K562 (cell line): ENCODE results near the gene ENO3. TPM values are rescaled to one million over a fixed set of nuclear protein-coding genes. Genes with fewer than 3 reads are reported as not detected.

ENCODE experiments used
- BRD4 ChIP-seq: fragments of 200-600 bp; sonication (generic); IDR thresholded peaks from 2 replicates; pipeline ENCODE4 v1.6.1; 2017; ENCODE audit warnings: inconsistent platforms
- C11orf30 ChIP-seq: fragments of 450-650 bp; IDR thresholded peaks from 2 replicates; pipeline ENCODE4 v1.6.1; 2016; ENCODE audit warnings: low read depth, mild to moderate bottlenecking
- EP400 ChIP-seq: fragments of 450-650 bp; IDR thresholded peaks from 2 replicates; pipeline ENCODE4 v1.6.1; 2017; ENCODE audit warnings: antibody characterized with exemption, mild to moderate bottlenecking, moderate library complexity
- FOXA1 ChIP-seq: fragments of 450-650 bp; IDR thresholded peaks from 2 replicates; pipeline ENCODE4 v1.6.1; 2016; ENCODE audit warnings: mild to moderate bottlenecking, borderline replicate concordance
- HDAC2 ChIP-seq: fragments of 450-650 bp; IDR thresholded peaks from 2 replicates; pipeline ENCODE4 v1.6.1; 2016; ENCODE audit warnings: mild to moderate bottlenecking
- HNRNPK ChIP-seq: fragments of 200-400 bp; formaldehyde crosslinking; IDR thresholded peaks from one replicate; pipeline ENCODE4 v1.6.1; 2018; ENCODE audit warnings: mild to moderate bottlenecking, low read depth, low read length; ENCODE audit not compliant: poor library complexity, severe bottlenecking
- HNRNPL ChIP-seq: fragments of 200-400 bp; formaldehyde crosslinking; IDR thresholded peaks from 2 replicates; pipeline ENCODE4 v1.6.1; 2017; ENCODE audit warnings: low read depth, mild to moderate bottlenecking, low read length
- PCBP1 ChIP-seq: fragments of 200-400 bp; formaldehyde crosslinking; IDR thresholded peaks from 2 replicates; pipeline ENCODE4 v1.6.1; 2018; ENCODE audit warnings: mild to moderate bottlenecking, low read depth, low read length; ENCODE audit not compliant: poor library complexity, severe bottlenecking
- PHF21A ChIP-seq: fragments of 450-650 bp; IDR thresholded peaks from 2 replicates; pipeline ENCODE4 v1.6.1; 2017; ENCODE audit warnings: low read depth, borderline replicate concordance
- POLR3A ChIP-seq: IDR thresholded peaks from 2 replicates; pipeline ENCODE4 v1.6.1; 2011; ENCODE audit warnings: borderline replicate concordance, mild to moderate bottlenecking, moderate library complexity; ENCODE audit not compliant: insufficient read length, insufficient read depth; ENCODE audit errors: extremely low read depth
- RAD21 ChIP-seq, 2 experiments: fragments of 250-450 bp in 1 of 2; fragments of 450-650 bp in 1 of 2; sonication (Bioruptor Pico) in 1 of 2; formaldehyde crosslinking in 1 of 2; IDR thresholded peaks in 1 of 2; conservative IDR thresholded peaks in 1 of 2; 2 replicates each; pipeline versions ENCODE4 v1.4.0 to v1.8.0; 2020 to 2022; ENCODE audit warnings: mild to moderate bottlenecking in 2 of 2, moderate library complexity in 1 of 2
- RBM25 ChIP-seq: fragments of 200-400 bp; formaldehyde crosslinking; IDR thresholded peaks from 2 replicates; pipeline ENCODE4 v1.6.1; 2018; ENCODE audit warnings: low read length, low read depth, moderate library complexity; ENCODE audit not compliant: severe bottlenecking
- SIRT6 ChIP-seq: IDR thresholded peaks from one replicate; pipeline ENCODE4 v1.6.1; 2012; ENCODE audit warnings: low read depth, mild to moderate bottlenecking, control low read depth, inconsistent platforms, low read length, moderate library complexity
- TAF1 ChIP-seq: IDR thresholded peaks from 2 replicates; pipeline ENCODE4 v1.6.1; 2011; ENCODE audit warnings: mild to moderate bottlenecking, low read length, moderate library complexity; ENCODE audit not compliant: insufficient read depth, control insufficient read depth, severe bottlenecking; ENCODE audit errors: extremely low read depth
- TEAD1 ChIP-seq, 2 experiments: fragments of 450-650 bp in 1 of 2; sonication (generic) in 1 of 2; formaldehyde crosslinking; IDR thresholded peaks; 2 replicates each; pipeline versions ENCODE4 v1.4.0 to v1.8.0; 2020 to 2022; ENCODE audit warnings: mild to moderate bottlenecking in 2 of 2, missing genetic modification reagents in 1 of 2
- TRIM28 ChIP-seq: fragments of 450-650 bp; IDR thresholded peaks from 2 replicates; pipeline ENCODE4 v1.6.1; 2017
- YY1 ChIP-seq, 3 experiments: IDR thresholded peaks; 2 replicates each; pipeline ENCODE4 v1.6.1; 2011; ENCODE audit warnings: low read length in 2 of 3, mild to moderate bottlenecking in 2 of 3, moderate library complexity in 2 of 3, borderline replicate concordance in 1 of 3, control low read depth in 1 of 3, low read depth in 1 of 3; ENCODE audit not compliant: insufficient read depth in 3 of 3, insufficient replicate concordance in 2 of 3, control insufficient read depth in 1 of 3, insufficient read length in 1 of 3; ENCODE audit errors: extremely low read depth in 1 of 3
- ZBTB17 ChIP-seq: fragments of 450-650 bp; formaldehyde crosslinking; IDR thresholded peaks from 2 replicates; pipeline ENCODE4 v1.4.0; 2020; ENCODE audit warnings: mild to moderate bottlenecking
- polyA plus RNA-seq, 8 experiments: library from polyadenylated mRNA; depleted of rRNA in 4 of 8; stranded (reverse) in 5 of 8; unstranded in 3 of 8; fragments of >200 nt; fragmentation: Nextera tagmentation in 2 of 8; fragmentation: Illumina TruSeq in 1 of 8; extraction: Ambion mirVana in 2 of 8; extraction: Trizol in 1 of 8; gene quantifications; 2 replicates each; pipeline versions ENCODE4 v1.2.1 to v1.2.3, GENCODE V29; 2011 to 2014; ENCODE audit warnings: inconsistent platforms in 1 of 8, missing spikeins in 1 of 8
- total RNA-seq, 7 experiments: library from RNA; depleted of rRNA in 6 of 7; stranded (reverse); fragments of >200 nt in 6 of 7; fragmentation: Illumina TruSeq in 2 of 7; extraction: Trizol in 2 of 7; gene quantifications; 2 replicates each; pipeline versions ENCODE4 v1.2.1 to v1.2.3, GENCODE V29; 2011 to 2021; ENCODE audit warnings: low replicate concordance in 1 of 7
- TF ChIP-seq, protein P1 (sequence below): fragments of 450-650 bp; formaldehyde crosslinking; IDR thresholded peaks from 2 replicates; pipeline ENCODE4 v1.4.0; 2022; ENCODE audit warnings: missing genetic modification characterization
- TF ChIP-seq, protein P2 (sequence below), 2 experiments: fragments of 200-800 bp in 1 of 2; sonication (Bioruptor generic) in 1 of 2; sonication (generic) in 1 of 2; formaldehyde crosslinking in 1 of 2; IDR thresholded peaks in 1 of 2; conservative IDR thresholded peaks in 1 of 2; 2 replicates each; pipeline versions ENCODE4 v1.5.0 to v1.6.1; 2016 to 2020; ENCODE audit warnings: missing compliant biosample characterization in 1 of 2, missing genetic modification characterization in 1 of 2, missing genetic modification reagents in 1 of 2
- TF ChIP-seq, protein P3 (sequence below): fragments of 450-650 bp; IDR thresholded peaks from 2 replicates; pipeline ENCODE4 v1.7.0; 2016; ENCODE audit warnings: borderline replicate concordance

Gene ENO3
- total and polyA plus RNA-seq, 9 of the 15 experiments (the other 6 are each of a cell fraction or from before 2014, with no cell fraction given) = 5.7 to 17.2 (median 9.9) TPM

DNA sequence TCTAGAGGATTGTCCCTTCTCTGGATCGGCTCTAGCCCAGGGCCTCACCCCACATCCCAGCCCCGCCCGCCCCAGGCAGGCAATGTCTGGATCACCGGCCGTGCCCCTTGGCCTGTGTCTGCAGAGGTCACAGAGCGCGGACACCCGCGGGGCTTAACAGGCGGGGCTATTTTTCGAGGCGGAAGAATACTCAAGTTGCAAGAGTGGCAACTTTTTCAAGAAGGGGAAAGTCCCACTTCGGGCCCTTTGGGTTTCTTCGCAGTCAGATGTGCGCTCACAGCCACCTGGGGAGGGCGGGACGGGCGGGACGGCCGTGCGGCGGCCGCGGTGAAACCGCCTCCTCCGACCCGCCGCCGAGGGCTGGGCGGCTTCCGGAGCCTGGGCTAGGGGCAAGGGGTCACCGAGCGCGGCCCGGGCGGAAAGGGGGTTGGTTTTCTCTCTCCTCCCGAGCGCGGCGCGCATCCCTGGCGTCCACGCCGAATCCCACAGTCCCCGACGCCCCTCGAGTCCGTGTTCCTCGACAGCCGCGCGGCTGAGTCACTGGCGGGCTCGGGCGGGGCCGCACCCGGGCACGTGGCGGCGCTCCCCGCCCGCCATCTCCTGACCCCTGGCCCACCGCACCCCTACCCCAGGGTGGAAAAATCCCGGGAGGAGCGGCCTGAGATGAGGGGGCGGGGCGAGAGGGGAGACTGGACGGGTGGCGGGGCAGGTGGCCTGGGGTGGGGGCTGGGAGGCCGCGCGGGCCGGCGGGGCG lies 1.4 kb upstream of the ENO3 start (continued):
- no peak for TF ChIP-seq SIRT6
- TF ChIP-seq ZBTB17 (CRISPR knock-in tag) = no peak
- TF ChIP-seq, protein P1, sequence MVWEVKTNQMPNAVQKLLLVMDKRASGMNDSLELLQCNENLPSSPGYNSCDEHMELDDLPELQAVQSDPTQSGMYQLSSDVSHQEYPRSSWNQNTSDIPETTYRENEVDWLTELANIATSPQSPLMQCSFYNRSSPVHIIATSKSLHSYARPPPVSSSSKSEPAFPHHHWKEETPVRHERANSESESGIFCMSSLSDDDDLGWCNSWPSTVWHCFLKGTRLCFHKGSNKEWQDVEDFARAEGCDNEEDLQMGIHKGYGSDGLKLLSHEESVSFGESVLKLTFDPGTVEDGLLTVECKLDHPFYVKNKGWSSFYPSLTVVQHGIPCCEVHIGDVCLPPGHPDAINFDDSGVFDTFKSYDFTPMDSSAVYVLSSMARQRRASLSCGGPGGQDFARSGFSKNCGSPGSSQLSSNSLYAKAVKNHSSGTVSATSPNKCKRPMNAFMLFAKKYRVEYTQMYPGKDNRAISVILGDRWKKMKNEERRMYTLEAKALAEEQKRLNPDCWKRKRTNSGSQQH (CRISPR knock-in tag) = no peak
- no peak for TF ChIP-seq RBM25
- no peak for TF ChIP-seq C11orf30
- peak in 1 of 3 experiments; percentile 7 for TF ChIP-seq YY1 (IDR thresholded peaks at IDR 0.05; ENCODE audit: borderline replicate concordance in 1 of 3, control insufficient read depth in 1 of 3, extremely low read depth in 1 of 3, insufficient read depth in 3 of 3, insufficient read length in 1 of 3, insufficient replicate concordance in 2 of 3, low read depth in 1 of 3, low read length in 2 of 3)
- TF ChIP-seq EP400 = peak; percentile 79; the same call in 1 of the 2 replicates
- no peak for TF ChIP-seq TAF1
- TF ChIP-seq PHF21A = no peak
- TF ChIP-seq, protein P2, sequence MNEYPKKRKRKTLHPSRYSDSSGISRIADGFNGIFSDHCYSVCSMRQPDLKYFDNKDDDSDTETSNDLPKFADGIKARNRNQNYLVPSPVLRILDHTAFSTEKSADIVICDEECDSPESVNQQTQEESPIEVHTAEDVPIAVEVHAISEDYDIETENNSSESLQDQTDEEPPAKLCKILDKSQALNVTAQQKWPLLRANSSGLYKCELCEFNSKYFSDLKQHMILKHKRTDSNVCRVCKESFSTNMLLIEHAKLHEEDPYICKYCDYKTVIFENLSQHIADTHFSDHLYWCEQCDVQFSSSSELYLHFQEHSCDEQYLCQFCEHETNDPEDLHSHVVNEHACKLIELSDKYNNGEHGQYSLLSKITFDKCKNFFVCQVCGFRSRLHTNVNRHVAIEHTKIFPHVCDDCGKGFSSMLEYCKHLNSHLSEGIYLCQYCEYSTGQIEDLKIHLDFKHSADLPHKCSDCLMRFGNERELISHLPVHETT (CRISPR knock-in tag; conservative IDR thresholded peaks at IDR 0.05 in 1 of 2, IDR thresholded peaks at IDR 0.05 in 1 of 2) = peak in 1 of 2 experiments; percentile 91; a peak in 2 of 4 replicates
- TF ChIP-seq HDAC2 = no peak
- TF ChIP-seq HNRNPL = no peak
- no peak for TF ChIP-seq BRD4
- TF ChIP-seq, protein P3, sequence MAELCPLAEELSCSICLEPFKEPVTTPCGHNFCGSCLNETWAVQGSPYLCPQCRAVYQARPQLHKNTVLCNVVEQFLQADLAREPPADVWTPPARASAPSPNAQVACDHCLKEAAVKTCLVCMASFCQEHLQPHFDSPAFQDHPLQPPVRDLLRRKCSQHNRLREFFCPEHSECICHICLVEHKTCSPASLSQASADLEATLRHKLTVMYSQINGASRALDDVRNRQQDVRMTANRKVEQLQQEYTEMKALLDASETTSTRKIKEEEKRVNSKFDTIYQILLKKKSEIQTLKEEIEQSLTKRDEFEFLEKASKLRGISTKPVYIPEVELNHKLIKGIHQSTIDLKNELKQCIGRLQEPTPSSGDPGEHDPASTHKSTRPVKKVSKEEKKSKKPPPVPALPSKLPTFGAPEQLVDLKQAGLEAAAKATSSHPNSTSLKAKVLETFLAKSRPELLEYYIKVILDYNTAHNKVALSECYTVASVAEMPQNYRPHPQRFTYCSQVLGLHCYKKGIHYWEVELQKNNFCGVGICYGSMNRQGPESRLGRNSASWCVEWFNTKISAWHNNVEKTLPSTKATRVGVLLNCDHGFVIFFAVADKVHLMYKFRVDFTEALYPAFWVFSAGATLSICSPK = no peak
- no peak for TF ChIP-seq HNRNPK
- no peak for TF ChIP-seq RAD21 (CRISPR knock-in tag; conservative IDR thresholded peaks at IDR 0.05 in 1 of 2, IDR thresholded peaks at IDR 0.05 in 1 of 2)
- no peak for TF ChIP-seq FOXA1
- no peak for TF ChIP-seq TRIM28
- TF ChIP-seq TEAD1 (CRISPR knock-in tag; IDR thresholded peaks at IDR 0.05) = no peak
- TF ChIP-seq POLR3A = no peak
- peak; percentile 69 for TF ChIP-seq PCBP1
